ENCODE measurements around the gene HERC4.
"Not testable (repeated sequence)": the region's sequence is repeated elsewhere in the genome, so short reads cannot be mapped to it uniquely, and the experiment has no call there.

The HERC4 gene

DNA sequence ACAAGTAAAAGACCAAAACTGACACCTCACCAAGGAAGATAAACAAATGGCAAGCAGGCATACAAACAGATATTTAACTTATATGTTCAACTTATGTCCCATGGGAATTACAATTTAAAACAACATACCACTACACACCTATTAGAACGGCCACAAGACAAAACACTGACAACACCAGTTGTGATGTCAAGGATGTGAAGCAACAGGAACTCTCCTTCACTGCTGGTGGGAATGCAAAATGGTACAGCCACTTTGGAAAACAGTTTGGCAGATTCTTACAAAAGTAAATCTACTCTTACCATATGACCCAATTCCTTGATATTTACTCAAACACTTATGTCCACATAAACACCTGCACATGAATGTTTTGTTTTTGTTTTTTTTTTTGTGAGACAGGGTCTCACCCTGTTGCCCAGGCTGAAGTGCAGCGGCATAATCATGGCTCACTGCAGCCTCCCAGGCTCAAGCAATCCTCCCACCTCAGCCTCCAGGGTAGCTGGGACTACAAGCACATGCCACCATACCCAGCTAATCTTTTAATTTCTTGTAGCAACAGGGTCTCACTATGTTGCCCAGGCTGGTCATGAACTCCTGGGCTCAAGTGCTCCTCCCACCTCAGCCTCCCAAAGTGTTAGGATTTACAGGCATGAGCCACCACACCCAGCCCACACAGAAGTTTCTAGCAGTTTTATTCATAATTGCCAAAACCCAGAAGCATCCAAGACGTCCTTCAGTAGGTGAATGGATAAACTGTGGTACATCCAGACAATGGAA is 27.3 kb downstream of the HERC4 start:
- TF ChIP-seq POLR2A (IDR thresholded peaks at IDR 0.05; ENCODE audit: low read depth, low read length) = no peak
- FAIRE-seq (no peak), DNase-seq (ENCODE audit: insufficient read length, low spot score) (no peak)

DNA sequence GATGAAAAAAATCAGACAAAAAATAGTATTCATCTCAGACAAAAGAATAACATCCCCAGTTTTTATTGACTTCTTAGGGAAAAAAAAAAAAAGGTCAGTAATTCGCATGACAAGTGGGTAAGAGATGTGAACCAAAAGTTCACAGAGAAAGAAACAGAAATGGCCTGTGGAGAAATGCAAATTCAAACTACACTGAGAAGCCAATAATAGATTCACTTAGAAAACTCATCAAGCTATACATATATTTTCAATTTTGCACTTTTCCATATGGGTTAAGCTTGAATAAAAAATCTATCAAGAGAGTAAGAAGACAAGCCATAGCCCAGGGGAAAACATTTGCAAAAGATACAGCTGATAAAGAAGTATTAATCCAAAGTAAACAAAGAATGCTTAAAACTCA is 28.0 kb downstream of the HERC4 start:
- peak; percentile 84 for FAIRE-seq
- DNase-seq (ENCODE audit: insufficient read length, low spot score) = no peak
- TF ChIP-seq POLR2A (IDR thresholded peaks at IDR 0.05; ENCODE audit: low read depth, low read length) = no peak

DNA sequence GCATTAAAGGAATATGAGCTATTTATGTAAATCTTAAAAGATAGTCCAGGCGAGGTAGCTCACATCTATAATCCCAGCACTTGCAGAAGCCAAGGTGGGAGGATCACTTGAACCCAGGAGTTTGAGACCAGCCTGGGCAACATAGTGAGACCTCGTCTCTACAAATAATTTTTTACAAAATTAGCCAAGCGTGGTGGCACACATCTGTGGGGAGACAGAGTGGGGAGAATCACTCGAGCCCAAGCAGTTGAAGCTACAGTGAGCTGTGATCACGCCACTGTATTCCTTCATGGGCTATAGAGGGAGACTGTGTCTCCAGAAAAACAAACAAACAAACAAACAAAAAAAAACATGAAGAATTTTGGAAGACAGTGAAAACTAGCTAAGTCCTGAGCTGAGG is 28.4 kb downstream of the HERC4 start:
- TF ChIP-seq POLR2A (IDR thresholded peaks at IDR 0.05; ENCODE audit: low read depth, low read length) = no peak
- peak; percentile 57 for FAIRE-seq
- no peak for DNase-seq (ENCODE audit: insufficient read length, low spot score)

DNA sequence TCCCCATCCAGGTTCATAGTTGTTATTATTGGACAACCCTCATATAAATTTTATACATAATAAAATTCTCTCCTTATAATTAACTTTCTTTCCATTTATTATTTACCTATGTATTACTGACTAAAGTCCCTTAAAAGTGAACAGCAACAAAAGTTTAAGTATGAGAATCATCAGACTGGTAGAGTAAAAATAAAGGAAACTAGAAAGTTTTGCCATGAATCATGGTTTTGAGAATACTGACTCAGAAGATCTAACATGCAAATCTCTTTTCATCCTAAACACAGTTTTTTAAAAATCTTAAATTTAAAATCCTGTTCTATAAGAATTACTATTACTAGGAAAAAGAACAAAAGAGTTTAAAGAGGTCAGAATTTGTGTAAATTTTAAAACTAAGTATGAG is 32.1 kb downstream of the HERC4 start:
- FAIRE-seq (peak; percentile 52), DNase-seq (ENCODE audit: insufficient read length, low spot score) (peak; percentile 6)
- no peak for TF ChIP-seq POLR2A (IDR thresholded peaks at IDR 0.05; ENCODE audit: low read depth, low read length)

DNA sequence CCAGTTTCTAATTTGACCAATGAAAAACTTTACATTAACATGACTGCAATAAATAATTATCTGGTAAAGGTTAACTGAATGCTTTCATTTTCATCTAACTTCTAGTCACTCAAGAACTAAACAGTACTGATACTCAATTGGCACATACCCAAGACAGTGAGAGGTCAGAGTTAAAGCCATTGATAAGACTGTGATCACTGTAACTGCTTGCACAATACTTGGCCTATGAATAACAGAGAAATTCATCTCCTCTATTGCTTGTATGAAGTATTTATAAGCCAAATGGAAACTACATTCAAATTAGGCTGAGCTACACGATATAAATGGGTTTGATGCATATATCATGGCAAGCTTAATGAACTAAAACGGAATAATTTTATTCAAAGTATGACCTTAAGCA is 43.0 kb downstream of the HERC4 start:
- no peak for TF ChIP-seq POLR2A (IDR thresholded peaks at IDR 0.05; ENCODE audit: low read depth, low read length)
- DNase-seq (ENCODE audit: insufficient read length, low spot score) = no peak
- FAIRE-seq = peak; percentile 92

DNA sequence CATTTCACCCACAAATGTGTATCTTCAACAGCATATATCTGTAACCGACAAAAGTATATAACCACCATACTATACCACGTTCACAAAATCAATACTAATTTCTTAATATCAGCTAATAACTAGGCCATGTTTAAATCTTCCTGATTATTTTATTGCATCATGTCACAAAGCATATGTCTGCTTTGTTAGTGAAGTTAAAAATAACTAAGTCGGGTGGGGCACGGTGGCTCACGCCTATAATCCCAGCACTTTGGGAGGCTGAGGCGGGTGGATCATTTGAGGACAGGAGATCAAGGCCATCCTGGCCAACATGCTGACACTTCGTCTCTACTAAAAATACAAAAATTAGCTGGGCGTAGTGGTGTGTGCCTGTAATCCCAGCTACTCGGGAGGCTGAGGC is 47.7 kb downstream of the HERC4 start:
- no peak for TF ChIP-seq POLR2A (IDR thresholded peaks at IDR 0.05; ENCODE audit: low read depth, low read length)
- no peak for FAIRE-seq
- DNase-seq (ENCODE audit: insufficient read length, low spot score) = no peak

DNA sequence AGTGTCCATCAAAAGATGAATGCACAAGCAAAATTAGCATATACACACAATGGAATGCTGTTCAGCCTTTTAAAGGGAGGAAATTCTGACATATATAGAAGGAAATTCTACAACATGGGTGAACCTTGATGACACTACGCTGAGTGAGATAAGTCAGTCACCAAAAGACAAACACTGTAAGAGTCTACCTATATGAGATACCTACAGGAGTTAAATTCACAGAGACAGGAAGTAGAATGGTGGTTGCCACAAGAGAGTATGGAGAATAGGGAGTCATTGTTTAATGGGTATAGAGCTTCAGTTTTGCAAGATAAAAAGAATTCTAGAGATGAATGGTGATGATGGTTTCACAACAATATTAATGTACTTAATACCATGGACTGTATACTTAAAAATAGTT is 51.8 kb downstream of the HERC4 start:
- peak; percentile 71 for FAIRE-seq
- no peak for DNase-seq (ENCODE audit: insufficient read length, low spot score)
- no peak for TF ChIP-seq POLR2A (IDR thresholded peaks at IDR 0.05; ENCODE audit: low read depth, low read length)

DNA sequence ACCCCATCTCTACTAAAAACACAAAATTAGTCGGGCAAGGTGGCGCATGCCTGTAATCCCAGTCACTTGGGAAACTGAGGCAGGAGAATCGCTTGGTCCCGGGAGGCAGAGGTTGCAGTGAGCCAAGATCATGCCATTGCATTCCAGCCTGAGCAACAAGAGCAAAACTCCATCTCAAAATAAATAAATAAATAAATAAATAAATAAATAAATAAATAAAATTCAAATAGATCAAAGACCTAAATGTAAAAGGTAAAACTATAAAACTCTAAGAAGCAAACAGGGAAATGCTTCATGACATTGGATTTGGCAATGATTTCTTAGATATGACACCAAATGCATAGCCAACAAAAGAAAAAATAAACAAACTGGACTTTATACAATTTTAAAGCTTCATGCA is 52.8 kb downstream of the HERC4 start:
- DNase-seq (ENCODE audit: insufficient read length, low spot score); FAIRE-seq: not testable (repeated sequence)

DNA sequence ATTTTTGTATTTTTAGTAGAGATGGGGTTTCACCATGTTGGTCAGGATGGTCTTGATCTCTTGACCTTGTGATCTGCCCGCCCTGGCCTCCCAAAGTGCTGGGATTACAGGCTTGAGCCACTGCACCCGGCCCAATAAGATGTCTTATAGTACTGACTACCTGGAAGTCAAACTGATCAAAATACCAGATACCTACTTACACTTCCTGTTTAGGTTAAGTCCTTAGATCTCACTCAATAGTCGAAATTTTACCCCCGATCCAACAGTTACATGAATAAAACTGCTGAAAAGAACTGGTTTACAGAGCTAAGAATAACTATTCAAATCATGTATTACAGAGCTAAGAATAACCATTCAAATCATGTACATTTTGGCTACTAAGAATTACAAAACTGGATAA is 58.6 kb downstream of the HERC4 start:
- FAIRE-seq = not testable (repeated sequence)

DNA sequence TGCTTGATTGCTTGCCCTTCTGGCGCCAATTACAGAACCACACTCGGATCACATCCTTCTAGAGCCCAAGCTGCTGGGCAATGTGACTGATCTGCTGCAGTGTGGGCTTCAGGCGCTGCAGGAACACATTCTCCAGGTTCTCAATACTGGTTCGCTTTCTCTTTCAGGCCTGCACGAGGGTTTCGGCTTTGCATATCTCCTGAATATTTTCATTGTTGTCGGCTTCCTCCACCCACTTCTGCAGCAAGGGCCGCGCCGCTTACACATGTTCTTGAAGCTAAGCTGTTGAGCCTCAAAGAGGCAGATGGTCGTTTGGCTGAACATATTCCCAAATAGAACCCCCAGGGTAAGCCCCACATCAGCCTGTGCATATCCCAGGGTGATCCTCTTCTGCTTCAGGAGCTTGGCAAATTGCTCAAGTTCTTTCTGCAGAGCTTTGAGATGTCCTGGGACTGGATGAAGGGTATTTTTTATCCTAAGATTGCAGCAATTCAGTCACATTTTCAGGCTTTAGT is 64.6 kb downstream of the HERC4 start:
- no peak for FAIRE-seq
- TF ChIP-seq POLR2A (IDR thresholded peaks at IDR 0.05; ENCODE audit: low read depth, low read length) = no peak
- no peak for DNase-seq (ENCODE audit: insufficient read length, low spot score)

More for the DNA sequence above, 58.6 kb downstream of the HERC4 start:
- DNase-seq (ENCODE audit: insufficient read length, low spot score) = not testable (repeated sequence)

DNA sequence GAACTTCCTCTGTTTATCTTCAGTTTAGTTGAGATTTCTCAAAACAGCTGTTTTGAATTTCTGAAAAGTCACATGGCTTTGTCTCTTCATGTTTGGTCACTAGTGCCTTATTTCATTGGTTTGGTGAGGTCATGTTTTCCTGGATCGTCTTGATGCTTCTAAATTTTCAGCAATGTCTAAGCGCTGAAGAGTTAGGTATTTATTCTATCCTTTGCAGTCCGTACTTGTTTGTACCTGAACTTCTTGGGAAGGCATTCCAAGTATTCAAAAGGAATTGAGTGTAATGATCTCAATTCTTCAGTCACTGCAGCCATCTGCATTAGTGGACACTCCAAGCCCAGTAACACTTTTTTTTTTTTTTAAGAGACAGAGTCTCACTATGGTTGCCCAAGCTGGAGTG is 67.7 kb downstream of the HERC4 start:
- FAIRE-seq (peak; percentile 76), DNase-seq (ENCODE audit: insufficient read length, low spot score) (no peak)
- no peak for TF ChIP-seq POLR2A (IDR thresholded peaks at IDR 0.05; ENCODE audit: low read depth, low read length)

DNA sequence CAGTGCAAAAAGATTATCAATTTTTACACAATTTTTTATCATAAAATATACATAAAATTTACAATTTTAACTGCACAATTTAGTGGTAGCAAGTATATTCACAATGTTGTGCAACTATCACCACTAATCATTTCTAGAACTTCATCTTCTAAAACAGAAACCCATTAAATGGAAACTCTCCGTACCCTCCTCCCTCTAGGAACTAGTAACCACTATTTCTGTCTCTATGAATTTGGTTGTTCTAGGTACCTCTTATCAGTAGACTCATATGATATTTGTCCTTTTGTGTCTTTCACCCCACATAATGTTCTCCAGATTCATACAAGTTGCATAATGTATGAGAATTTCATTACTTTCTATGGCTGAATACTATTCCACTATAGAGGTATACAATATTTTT is 73.5 kb downstream of the HERC4 start:
- no peak for DNase-seq (ENCODE audit: insufficient read length, low spot score)
- peak; percentile 66 for FAIRE-seq
- TF ChIP-seq POLR2A (IDR thresholded peaks at IDR 0.05; ENCODE audit: low read depth, low read length) = no peak

DNA sequence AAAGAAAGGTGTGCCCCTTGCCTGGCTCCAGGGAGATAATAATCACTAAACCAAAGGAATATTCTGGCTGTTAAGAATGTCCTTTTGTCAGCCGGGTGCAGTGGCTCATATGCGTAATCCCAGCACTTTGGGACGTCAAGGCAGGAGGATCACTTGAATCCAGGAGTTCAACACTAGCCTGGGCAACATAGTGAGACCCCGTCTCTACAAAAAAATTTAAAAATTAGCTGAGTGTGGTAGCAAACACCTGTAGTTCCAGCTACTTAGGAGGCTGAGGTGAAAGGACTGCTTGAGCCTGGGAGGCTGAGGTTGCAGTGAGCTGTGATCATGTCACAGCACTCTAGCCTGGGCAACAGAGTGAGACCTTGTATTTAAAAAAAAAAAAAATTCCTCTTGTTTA is 74.1 kb downstream of the HERC4 start:
- TF ChIP-seq POLR2A (IDR thresholded peaks at IDR 0.05; ENCODE audit: low read depth, low read length) = no peak
- FAIRE-seq (no peak), DNase-seq (ENCODE audit: insufficient read length, low spot score) (no peak)

DNA sequence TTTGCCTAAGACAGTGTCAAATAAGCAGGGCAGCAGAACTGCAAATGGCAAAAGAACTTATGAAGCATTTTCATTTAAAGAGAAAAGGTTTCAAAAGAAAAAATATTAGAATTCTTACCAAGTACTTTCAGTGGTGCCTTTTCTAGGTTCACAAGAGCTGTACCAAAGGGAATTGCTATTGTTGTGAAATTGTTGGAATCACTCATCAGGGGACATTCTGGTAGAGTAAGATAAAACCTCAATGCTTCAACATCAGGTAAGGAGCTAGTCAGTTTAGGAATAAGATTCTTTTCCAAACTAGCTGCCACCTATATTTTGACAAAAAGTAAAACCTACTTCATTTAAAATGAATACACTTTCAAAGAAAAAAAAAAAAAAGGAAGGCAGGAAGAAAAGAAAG is 85.0 kb downstream of the HERC4 start:
- FAIRE-seq = peak; percentile 36
- DNase-seq (ENCODE audit: insufficient read length, low spot score) = no peak
- TF ChIP-seq POLR2A (IDR thresholded peaks at IDR 0.05; ENCODE audit: low read depth, low read length) = no peak

DNA sequence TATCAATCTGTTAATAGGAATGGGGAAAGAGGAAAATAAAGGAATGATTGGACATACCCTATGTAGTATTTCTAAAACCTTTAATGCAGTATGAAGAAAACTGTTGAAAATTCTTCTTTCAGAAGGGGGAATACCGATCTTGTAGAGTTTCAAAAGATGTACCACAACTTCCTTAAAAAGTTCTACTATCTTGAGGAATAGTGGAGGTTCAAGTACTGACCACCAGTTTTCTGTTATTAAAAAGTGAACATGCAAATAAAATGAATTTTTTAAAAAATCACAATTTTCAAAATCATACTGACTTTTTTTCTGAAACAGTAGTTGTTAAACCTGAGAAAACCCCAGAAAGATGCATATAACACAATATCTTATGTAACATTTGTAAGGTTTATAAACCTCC is 86.5 kb downstream of the HERC4 start:
- TF ChIP-seq POLR2A (IDR thresholded peaks at IDR 0.05; ENCODE audit: low read depth, low read length) = no peak
- FAIRE-seq = peak; percentile 70
- DNase-seq (ENCODE audit: insufficient read length, low spot score) = no peak

DNA sequence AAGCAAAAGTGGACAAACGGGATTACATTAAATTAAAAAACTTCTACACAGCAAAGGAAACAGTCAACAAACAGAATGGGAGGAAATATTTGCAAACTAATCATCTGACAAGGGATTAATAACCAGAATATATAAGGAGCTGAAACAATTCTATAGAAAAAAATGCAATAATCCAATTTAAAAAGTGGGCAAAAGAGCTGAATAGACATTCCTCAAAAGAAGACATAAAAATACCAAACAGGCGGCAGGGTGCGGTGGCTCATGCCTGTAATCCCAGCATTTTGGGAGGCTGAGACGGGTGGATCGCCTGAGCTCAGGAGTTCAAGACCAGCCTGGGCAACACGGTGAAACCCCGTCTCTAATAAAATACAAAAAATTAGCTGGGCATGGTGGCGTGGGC is 92.5 kb downstream of the HERC4 start:
- DNase-seq (ENCODE audit: insufficient read length, low spot score); FAIRE-seq: not testable (repeated sequence)

Data from H54 (cell line).